ENCODE data around the gene TOE1. TPM values are rescaled to one million over a fixed set of nuclear protein-coding genes. Genes with fewer than 3 reads are reported as not detected.

Gene TOE1
- total and polyA plus RNA-seq, 2 donors (not counting 1 experiment from before 2014, with no cell fraction given), result 24.7 to 28.6 TPM

DNA sequence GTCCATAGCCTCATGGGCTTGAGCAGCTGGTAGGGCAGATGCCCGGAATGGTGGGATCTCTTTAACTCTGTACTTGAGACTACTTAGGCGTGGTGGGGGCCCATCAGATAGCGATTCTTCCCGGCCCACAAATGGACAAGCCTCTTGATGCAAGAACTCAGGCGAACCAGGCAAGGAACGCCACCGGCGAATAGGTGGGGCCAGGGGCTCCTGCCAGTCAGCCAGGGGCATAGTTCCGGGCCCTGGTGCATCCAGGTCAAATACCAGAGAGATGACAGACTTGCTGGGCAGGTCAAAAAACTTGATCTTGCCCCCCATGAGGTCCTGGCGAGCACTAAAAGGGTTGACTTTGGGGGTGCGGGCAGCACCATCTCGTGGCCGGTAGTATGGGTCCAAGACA, 5.0 kb downstream of the TOE1 start:
- H3K79me2 ChIP-seq (ENCODE audit: control insufficient read depth, insufficient read depth, low read length), result no peaks in the 10 kb centered on the region
- peaks cover 16 to 23% of the 10 kb centered on the region in 2 donors for H3K4me1 ChIP-seq (ENCODE audit: control insufficient read depth in 2 of 2, insufficient read depth in 2 of 2, low read length in 2 of 2)
- H3K4me1 Mint-ChIP-seq, result peaks cover 20% of the 10 kb centered on the region
- CTCF ChIA-PET, result interaction anchor here (0.9 to 2.9 kb wide), 4 partner anchors 15 to 150 kb away, joined by 3 to 7 read pairs (median 4); no protein-coding TSS in a partner anchor
- WGBS (ENCODE audit: insufficient coverage), result 99% methylated on average over 13 of the region's 13 CpGs
- H3K4me3 ChIP-seq (ENCODE audit: control extremely low read depth in 1 of 5, extremely low read depth in 1 of 5, insufficient read depth in 1 of 5, low read depth in 2 of 5, low read length in 4 of 5), result no peak overlapping the region
- peaks cover 0 to 46% of the 10 kb centered on the region in 2 experiments for H3K36me3 ChIP-seq (replicated peaks in 1 of 2; ENCODE audit: control extremely low read depth in 1 of 2, control insufficient read depth in 1 of 2, extremely low read depth in 1 of 2, insufficient read depth in 2 of 2, low read length in 1 of 2)
- ATAC-seq (ENCODE audit: low read depth) (no peak), DNase-seq (no peak)
- H3K4me3 Mint-ChIP-seq, result no peak overlapping the region
- no peak overlapping the region for H3K27ac Mint-ChIP-seq
- TF ChIP-seq CTCF (IDR thresholded peaks at IDR 0.05) (no peak), EZH2 (IDR thresholded peaks at IDR 0.05; ENCODE audit: borderline replicate concordance, insufficient read depth, low read depth, low read length, poor library complexity, severe bottlenecking) (no peak)
- no peaks in the 10 kb centered on the region for H3K27me3 Mint-ChIP-seq
- H3K9ac ChIP-seq (ENCODE audit: low read length), result no peak overlapping the region
- H3K27ac ChIP-seq (ENCODE audit: low read length in 2 of 2), result no peak overlapping the region
- no peak overlapping the region for H2AFZ ChIP-seq (ENCODE audit: insufficient read depth, low read depth, low read length, poor library complexity, severe bottlenecking)
- POLR2A ChIA-PET, result no interaction called here
- H3K9me3 ChIP-seq (ENCODE audit: control extremely low read depth in 1 of 3, control insufficient read depth in 2 of 3, insufficient read depth in 1 of 3, low read length in 2 of 3), result no peaks in the 10 kb centered on the region
- intact Hi-C loops (cut with micrococcal nuclease), result no loop called here
- H3K27me3 ChIP-seq (replicated peaks in 1 of 4; ENCODE audit: control extremely low read depth in 1 of 4, control insufficient read depth in 3 of 4, insufficient read depth in 4 of 4, low read length in 3 of 4), result no peaks in the 10 kb centered on the region
- no peak overlapping the region for H3K4me2 ChIP-seq (replicated peaks; ENCODE audit: low read depth, low read length, poor library complexity, severe bottlenecking)
- H3K9me3 Mint-ChIP-seq (ENCODE audit: insufficient read depth), result no peaks in the 10 kb centered on the region
- H4K20me1 ChIP-seq (ENCODE audit: control insufficient read depth, insufficient read depth, low read length, poor library complexity, severe bottlenecking), result peaks cover 10% of the 10 kb centered on the region

DNA sequence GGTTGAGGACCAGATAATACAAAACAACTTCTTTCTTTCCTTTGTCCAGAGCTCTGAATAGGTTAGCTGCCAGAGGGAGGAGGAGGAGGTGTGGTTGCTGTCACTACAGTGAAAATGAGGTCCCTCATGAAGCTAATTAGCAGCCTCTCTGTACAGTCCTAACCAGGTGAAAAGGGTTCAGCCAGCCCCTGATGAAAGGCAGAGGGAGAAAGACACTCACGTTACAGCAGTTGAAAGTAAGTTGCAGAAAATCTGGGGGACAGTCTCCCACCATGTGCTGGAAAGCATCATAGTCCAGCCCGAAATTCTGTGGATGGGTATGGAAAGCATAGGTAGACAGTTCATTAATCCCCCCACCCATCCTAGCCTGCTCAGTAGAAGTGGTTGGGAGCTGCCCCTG, 6.5 kb downstream of the TOE1 start:
- Mint-ChIP-seq H3K27ac (peak overlapping the region; percentile 46), H3K27me3 (no peaks in the 10 kb centered on the region), H3K9me3 (ENCODE audit: insufficient read depth) (no peaks in the 10 kb centered on the region), H3K4me1 (peaks cover 7% of the 10 kb centered on the region), H3K4me3 (no peak overlapping the region)
- TF ChIP-seq CTCF (IDR thresholded peaks at IDR 0.05) (no peak), EZH2 (IDR thresholded peaks at IDR 0.05; ENCODE audit: borderline replicate concordance, insufficient read depth, low read depth, low read length, poor library complexity, severe bottlenecking) (no peak)
- H3K4me2 ChIP-seq (replicated peaks; ENCODE audit: low read depth, low read length, poor library complexity, severe bottlenecking), result no peak overlapping the region
- DNase-seq (no peak), ATAC-seq (ENCODE audit: low read depth) (no peak)
- H3K4me1 ChIP-seq (ENCODE audit: control insufficient read depth in 2 of 2, insufficient read depth in 2 of 2, low read length in 2 of 2), result peaks cover 7 to 12% of the 10 kb centered on the region in 2 donors
- ChIA-PET POLR2A (no interaction called here), CTCF (interaction anchor here (1.0 to 2.9 kb wide), 3 partner anchors 19 to 149 kb away, joined by 3 to 7 read pairs (median 3); no protein-coding TSS in a partner anchor)
- H3K27ac ChIP-seq (ENCODE audit: low read length in 2 of 2), result no peak overlapping the region
- H3K9me3 ChIP-seq (ENCODE audit: control extremely low read depth in 1 of 3, control insufficient read depth in 2 of 3, insufficient read depth in 1 of 3, low read length in 2 of 3), result no peaks in the 10 kb centered on the region
- H3K4me3 ChIP-seq (ENCODE audit: control extremely low read depth in 1 of 5, extremely low read depth in 1 of 5, insufficient read depth in 1 of 5, low read depth in 2 of 5, low read length in 4 of 5), result no peak overlapping the region
- H3K36me3 ChIP-seq (replicated peaks in 1 of 2; ENCODE audit: control extremely low read depth in 1 of 2, control insufficient read depth in 1 of 2, extremely low read depth in 1 of 2, insufficient read depth in 2 of 2, low read length in 1 of 2), result peaks cover 0 to 46% of the 10 kb centered on the region in 2 experiments
- H3K79me2 ChIP-seq (ENCODE audit: control insufficient read depth, insufficient read depth, low read length), result no peaks in the 10 kb centered on the region
- H2AFZ ChIP-seq (ENCODE audit: insufficient read depth, low read depth, low read length, poor library complexity, severe bottlenecking), result no peak overlapping the region
- H3K27me3 ChIP-seq (replicated peaks in 1 of 4; ENCODE audit: control extremely low read depth in 1 of 4, control insufficient read depth in 3 of 4, insufficient read depth in 4 of 4, low read length in 3 of 4), result no peaks in the 10 kb centered on the region
- intact Hi-C loops (cut with micrococcal nuclease), result no loop called here
- H3K9ac ChIP-seq (ENCODE audit: low read length), result no peak overlapping the region
- H4K20me1 ChIP-seq (ENCODE audit: control insufficient read depth, insufficient read depth, low read length, poor library complexity, severe bottlenecking), result peaks cover 10% of the 10 kb centered on the region
- WGBS (ENCODE audit: insufficient coverage), result 80% methylated on average over 1 of the region's 2 CpGs
